ENCODE data around the gene CACNA1C. TPM values are rescaled to one million over a fixed set of nuclear protein-coding genes. Genes with fewer than 3 reads are reported as not detected.

Gene CACNA1C
- polyA plus RNA-seq, 1 of the 3 experiments (the other 2 are of a cell fraction) = 1.5 TPM

GRCh38 chr12:2636741-2637340 is 584.1 kb downstream of the CACNA1C start (continued):
- TF ChIP-seq MEF2A (IDR thresholded peaks at IDR 0.05; ENCODE audit: borderline replicate concordance, low read depth) = no peak

GRCh38 chr12:2637371-2637770 is 584.6 kb downstream of the CACNA1C start:
- 91% methylated on average over 8 of the region's 8 CpGs for WGBS (ENCODE audit: low lambda C conversion rate)
- no peaks in the 10 kb centered on the region for H3K36me3 ChIP-seq (replicated peaks in 1 of 2; ENCODE audit: control insufficient read depth in 1 of 2, insufficient read depth in 2 of 2, low read length in 1 of 2)

More at GRCh38 chr12:2637371-2637770, 584.6 kb downstream of the CACNA1C start:
- no peaks in the 10 kb centered on the region for H3K27me3 ChIP-seq (ENCODE audit: insufficient read depth)
- no peak overlapping the region for H3K27ac ChIP-seq (ENCODE audit: low read depth in 2 of 2, low read length in 1 of 2)
- CTCF ChIA-PET = no interaction called here
- H3K79me2 ChIP-seq (ENCODE audit: insufficient read depth) = no peaks in the 10 kb centered on the region
- H3K4me2 ChIP-seq = no peak overlapping the region
- TF ChIP-seq RFX5 (IDR thresholded peaks at IDR 0.05; ENCODE audit: low read length) = no peak
- TF ChIP-seq REST (IDR thresholded peaks at IDR 0.05; ENCODE audit: low read depth, low read length) = no peak
- TF ChIP-seq ZBTB33 (IDR thresholded peaks at IDR 0.05; ENCODE audit: borderline replicate concordance, low read depth) = no peak
- no peak for TF ChIP-seq NFIC (IDR thresholded peaks at IDR 0.05; ENCODE audit: borderline replicate concordance)
- TF ChIP-seq FOXM1 (IDR thresholded peaks at IDR 0.05; ENCODE audit: low read depth) = no peak
- TF ChIP-seq POLR2AphosphoS5 (IDR thresholded peaks at IDR 0.05; ENCODE audit: low read depth, low read length) = no peak
- no peak for TF ChIP-seq MAX (IDR thresholded peaks at IDR 0.05; ENCODE audit: low read depth)
- TF ChIP-seq TCF12 (IDR thresholded peaks at IDR 0.05) = no peak
- TF ChIP-seq RCOR1 (IDR thresholded peaks at IDR 0.05; ENCODE audit: low read length) = no peak
- TF ChIP-seq TAF1 (IDR thresholded peaks at IDR 0.05; ENCODE audit: borderline replicate concordance, low read depth, low read length) = no peak
- no peak overlapping the region for H3K4me3 ChIP-seq (ENCODE audit: low read depth in 2 of 2, low read length in 1 of 2)
- peaks cover 2 to 12% of the 10 kb centered on the region in 2 experiments; a peak in 3 of 4 replicates for H3K4me1 ChIP-seq (ENCODE audit: control insufficient read depth in 1 of 2, insufficient read depth in 2 of 2, low read depth in 1 of 2, low read length in 1 of 2)
- H3K9me3 ChIP-seq = no peaks in the 10 kb centered on the region
- no peak overlapping the region for H2AFZ ChIP-seq (ENCODE audit: low read depth)
- no peak for DNase-seq
- no peaks in the 10 kb centered on the region for H3K9me2 ChIP-seq
- H4K20me1 ChIP-seq (ENCODE audit: insufficient read depth) = no peaks in the 10 kb centered on the region
- H3F3A ChIP-seq (replicated peaks; ENCODE audit: insufficient read depth) = peaks cover 6% of the 10 kb centered on the region
- H3K9ac ChIP-seq = no peak overlapping the region
- POLR2A ChIA-PET = no interaction called here
